CD4-positive, CD25-positive, alpha-beta regulatory T cell (primary cell): ENCODE measurements around the gene SRPK1. TPM values are rescaled to one million over a fixed set of nuclear protein-coding genes. Genes with fewer than 3 reads are reported as not detected.

Source experiments
- ATAC-seq, 2 donors: fragments of 150-1000 bp; cut with Tn5 transposase; one replicate each; pipeline ENCODE4 v1.10.0; 2021; ENCODE audit warnings: low read depth in 2 of 2, moderate number of reproducible peaks in 2 of 2, moderate library complexity in 1 of 2
- DNase-seq, 3 donors: peaks; one replicate each; pipeline versions ENCODE4 v3.0.0 to v3.0.0-alpha.2; 2012 to 2022; ENCODE audit warnings: mixed read lengths in 1 of 3
- H3K27ac ChIP-seq: one replicate; pipeline ENCODE4 v1.7.0; 2013; ENCODE audit warnings: mild to moderate bottlenecking, low read length; ENCODE audit not compliant: insufficient read depth, poor library complexity, severe bottlenecking
- H3K27me3 ChIP-seq: one replicate; pipeline ENCODE4 v1.7.0; 2013; ENCODE audit warnings: low read length; ENCODE audit not compliant: control insufficient read depth, insufficient read depth
- H3K36me3 ChIP-seq: one replicate; pipeline ENCODE4 v1.7.0; 2013; ENCODE audit warnings: mild to moderate bottlenecking, low read length, moderate library complexity; ENCODE audit not compliant: control insufficient read depth, insufficient read depth
- H3K4me1 ChIP-seq: 2 replicates; pipeline ENCODE4 v1.7.0; 2013; ENCODE audit warnings: mild to moderate bottlenecking, low read length; ENCODE audit not compliant: insufficient read depth, control insufficient read depth, poor library complexity, severe bottlenecking
- H3K4me3 ChIP-seq: one replicate; pipeline ENCODE4 v1.7.0; 2013; ENCODE audit warnings: low read depth, mild to moderate bottlenecking, low read length, moderate library complexity
- H3K9me3 ChIP-seq, 2 experiments: 1 replicate in 1 of 2; 2 replicates in 1 of 2; pipeline ENCODE4 v1.7.0; 2013; ENCODE audit warnings: low read length in 2 of 2, mild to moderate bottlenecking in 1 of 2, moderate library complexity in 1 of 2; ENCODE audit not compliant: control insufficient read depth in 2 of 2
- H3K27ac Mint-ChIP-seq, 3 donors: one replicate each; pipeline ENCODE4 v1.8.0; 2020 to 2022; ENCODE audit warnings: mild to moderate bottlenecking in 3 of 3, mixed read lengths in 3 of 3, moderate library complexity in 2 of 3
- H3K27me3 Mint-ChIP-seq: one replicate; pipeline ENCODE4 v1.8.0; 2022; ENCODE audit warnings: mild to moderate bottlenecking, mixed read lengths
- H3K36me3 Mint-ChIP-seq: one replicate; pipeline ENCODE4 v1.8.0; 2020; ENCODE audit warnings: mixed read lengths
- H3K4me1 Mint-ChIP-seq, 4 donors: one replicate each; pipeline ENCODE4 v1.8.0; 2020 to 2022; ENCODE audit warnings: mixed read lengths in 4 of 4, mild to moderate bottlenecking in 1 of 4
- H3K4me3 Mint-ChIP-seq, 4 donors: one replicate each; pipeline ENCODE4 v1.8.0; 2020 to 2022; ENCODE audit warnings: mild to moderate bottlenecking in 4 of 4, mixed read lengths in 4 of 4, moderate library complexity in 3 of 4
- H3K9me3 Mint-ChIP-seq, 7 donors: one replicate each; pipeline ENCODE4 v1.8.0; 2020 to 2022; ENCODE audit warnings: mixed read lengths in 7 of 7, mild to moderate bottlenecking in 3 of 7, moderate library complexity in 2 of 7
- polyA plus RNA-seq, 4 donors: library from polyadenylated mRNA; unstranded; fragments of 300-500 nt; fragmentation: Illumina TruSeq; gene quantifications; one replicate each; pipeline ENCODE4 v1.2.3, GENCODE V29; 2021
- total RNA-seq: library from RNA; stranded (reverse); gene quantifications from one replicate; pipeline ENCODE4 v1.2.3, GENCODE V29; 2022

The SRPK1 gene
- total and polyA plus RNA-seq, 5 donors from 2014 or later = 47.0 to 65.4 (median 54.7) TPM

DNA sequence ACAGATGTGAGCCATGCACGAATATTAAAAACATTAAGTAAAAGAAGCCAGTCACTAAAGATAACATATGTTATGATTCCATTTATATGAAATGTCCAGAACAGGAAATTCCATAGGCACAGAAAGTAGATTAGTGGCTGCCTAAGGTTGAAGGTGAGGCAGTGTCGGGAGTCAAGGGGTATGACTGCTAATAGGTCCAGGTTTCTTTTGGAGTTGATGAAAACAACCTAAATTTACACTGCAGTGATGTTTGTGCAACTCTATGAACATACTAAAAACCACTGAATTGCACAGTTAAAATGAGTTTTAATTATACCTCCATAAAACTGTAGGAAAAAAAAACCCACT lies 14.4 kb downstream of the SRPK1 start:
- Histone ChIP-seq H3K27me3 (no peaks in the 10 kb centered on the region), H3K4me1 (peaks cover 5% of the 10 kb centered on the region), H3K9me3 (peaks cover 3 to 17% of the 10 kb centered on the region in 2 experiments), H3K27ac (no peak overlapping the region), H3K4me3 (no peak overlapping the region), H3K36me3 (peaks cover 26% of the 10 kb centered on the region)
- Mint-ChIP-seq H3K4me3 (no peak overlapping the region), H3K9me3 (peaks cover 0 to 25% (median 4%) of the 10 kb centered on the region in 7 donors), H3K36me3 (peaks cover 35% of the 10 kb centered on the region), H3K27ac (no peak overlapping the region), H3K27me3 (no peaks in the 10 kb centered on the region), H3K4me1 (peaks cover 22 to 27% (median 25%) of the 10 kb centered on the region in 4 donors)
- ATAC-seq (no peak), DNase-seq (no peak)

DNA sequence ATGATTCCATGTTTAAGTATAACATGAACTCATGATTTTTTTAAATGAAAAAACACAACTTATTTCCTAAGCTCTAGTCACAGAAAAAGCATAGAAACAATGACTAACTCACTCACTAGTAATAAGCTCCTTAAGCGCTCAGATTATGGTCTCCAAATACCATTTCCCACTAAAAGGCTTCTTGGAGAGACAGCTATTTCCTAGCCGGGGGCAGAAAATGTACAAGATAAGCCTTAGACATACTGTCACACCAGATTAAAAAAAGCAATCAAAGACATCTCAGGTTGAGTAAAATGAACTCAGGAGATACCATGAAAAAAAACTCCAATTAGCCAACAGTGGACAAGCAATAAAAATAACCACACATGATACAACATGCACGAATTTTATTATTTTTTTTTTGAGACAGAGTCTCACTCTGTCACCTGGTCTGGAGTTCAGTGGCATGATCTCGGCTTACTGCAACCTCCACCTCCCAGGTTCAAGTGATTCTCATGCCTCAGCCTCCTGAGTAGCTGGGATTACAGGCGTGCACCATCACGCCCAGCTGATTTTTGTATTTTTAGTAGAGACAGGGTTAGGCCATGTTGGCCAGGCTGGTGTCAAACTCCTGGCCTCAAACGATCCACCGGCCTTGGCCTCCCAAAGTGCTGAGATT lies 14.9 kb downstream of the SRPK1 start:
- peaks cover 26% of the 10 kb centered on the region for H3K36me3 ChIP-seq
- H3K4me3 ChIP-seq = no peak overlapping the region
- H3K27ac Mint-ChIP-seq = peak overlapping the region in 1 of 3 donors; percentile 12
- H3K9me3 ChIP-seq = peaks cover 3 to 17% of the 10 kb centered on the region in 2 experiments
- DNase-seq = no peak
- no peaks in the 10 kb centered on the region for H3K27me3 Mint-ChIP-seq
- peaks cover 0 to 23% (median 2%) of the 10 kb centered on the region in 7 donors for H3K9me3 Mint-ChIP-seq
- no peak for ATAC-seq
- no peak overlapping the region for H3K27ac ChIP-seq
- no peaks in the 10 kb centered on the region for H3K27me3 ChIP-seq
- peaks cover 31% of the 10 kb centered on the region for H3K36me3 Mint-ChIP-seq
- H3K4me1 ChIP-seq = peaks cover 5% of the 10 kb centered on the region
- H3K4me3 Mint-ChIP-seq = no peak overlapping the region
- peaks cover 22 to 28% (median 26%) of the 10 kb centered on the region in 4 donors for H3K4me1 Mint-ChIP-seq

DNA sequence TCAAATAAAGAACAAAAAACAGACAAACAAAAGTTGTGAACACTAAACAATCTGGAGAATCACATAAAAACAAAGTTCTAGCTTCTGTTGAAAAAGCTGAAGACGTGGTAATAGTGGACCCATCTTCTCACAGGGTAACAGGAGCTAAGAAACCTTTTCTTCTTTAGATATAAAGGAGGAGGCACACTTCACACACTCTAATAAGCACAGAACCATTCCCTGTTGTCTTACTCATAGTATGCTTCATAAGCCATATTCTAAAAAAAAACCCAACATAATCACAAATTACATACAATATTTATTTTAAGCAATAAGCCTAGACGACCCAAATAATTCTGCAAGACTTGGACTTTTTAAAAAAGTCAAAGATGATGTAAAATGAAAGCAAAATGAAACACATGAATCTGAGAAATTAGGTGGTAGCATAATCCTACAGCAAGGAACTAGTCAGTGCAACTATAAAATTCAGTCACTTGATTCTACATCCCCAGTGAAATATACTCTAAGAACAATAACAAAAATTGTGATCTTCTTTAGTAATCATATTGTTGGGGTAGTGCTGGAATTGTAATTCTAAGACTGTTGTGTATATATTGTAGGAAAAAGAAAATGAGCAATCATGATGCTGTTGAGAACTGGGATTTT lies 15.6 kb downstream of the SRPK1 start:
- H3K27me3 Mint-ChIP-seq = no peaks in the 10 kb centered on the region
- Histone ChIP-seq H3K27ac (no peak overlapping the region), H3K4me1 (peaks cover 5% of the 10 kb centered on the region), H3K9me3 (peaks cover 3 to 17% of the 10 kb centered on the region in 2 experiments), H3K27me3 (no peaks in the 10 kb centered on the region), H3K36me3 (peaks cover 23% of the 10 kb centered on the region), H3K4me3 (no peak overlapping the region)
- H3K4me1 Mint-ChIP-seq = peaks cover 27 to 29% (median 27%) of the 10 kb centered on the region in 4 donors
- H3K9me3 Mint-ChIP-seq = peaks cover 0 to 18% (median 2%) of the 10 kb centered on the region in 7 donors
- DNase-seq = no peak
- peaks cover 32% of the 10 kb centered on the region for H3K36me3 Mint-ChIP-seq
- H3K27ac Mint-ChIP-seq = peak overlapping the region in 1 of 3 donors; percentile 12
- ATAC-seq = no peak
- H3K4me3 Mint-ChIP-seq = no peak overlapping the region

DNA sequence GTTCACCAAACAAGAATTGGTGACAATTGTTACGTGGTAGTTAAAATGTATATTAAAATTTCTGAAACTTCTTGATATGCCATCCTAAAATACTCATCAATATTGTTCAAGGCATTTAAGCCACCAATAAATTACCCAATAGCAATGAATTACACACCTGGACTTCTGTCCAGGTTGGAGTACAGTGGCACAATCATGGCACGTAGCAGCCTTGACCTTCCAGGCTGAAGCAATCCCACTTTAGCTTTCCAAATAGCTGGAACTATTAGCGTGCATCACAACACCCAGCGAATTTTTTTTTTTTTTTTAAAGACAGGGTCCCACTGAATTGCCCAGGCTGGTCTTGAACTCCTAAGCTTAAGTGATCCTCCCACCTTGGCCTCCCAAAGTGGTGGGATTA lies 17.2 kb downstream of the SRPK1 start:
- Histone ChIP-seq H3K27ac (no peak overlapping the region), H3K36me3 (peaks cover 22% of the 10 kb centered on the region), H3K4me3 (no peak overlapping the region), H3K4me1 (peaks cover 5% of the 10 kb centered on the region), H3K27me3 (no peaks in the 10 kb centered on the region), H3K9me3 (peaks cover 0 to 5% of the 10 kb centered on the region in 2 experiments)
- Mint-ChIP-seq H3K9me3 (peaks cover 0 to 7% (median 3%) of the 10 kb centered on the region in 7 donors), H3K27me3 (no peaks in the 10 kb centered on the region), H3K27ac (no peak overlapping the region), H3K36me3 (peaks cover 29% of the 10 kb centered on the region), H3K4me3 (no peak overlapping the region), H3K4me1 (peaks cover 27 to 34% (median 31%) of the 10 kb centered on the region in 4 donors)
- no peak for ATAC-seq
- DNase-seq = no peak

DNA sequence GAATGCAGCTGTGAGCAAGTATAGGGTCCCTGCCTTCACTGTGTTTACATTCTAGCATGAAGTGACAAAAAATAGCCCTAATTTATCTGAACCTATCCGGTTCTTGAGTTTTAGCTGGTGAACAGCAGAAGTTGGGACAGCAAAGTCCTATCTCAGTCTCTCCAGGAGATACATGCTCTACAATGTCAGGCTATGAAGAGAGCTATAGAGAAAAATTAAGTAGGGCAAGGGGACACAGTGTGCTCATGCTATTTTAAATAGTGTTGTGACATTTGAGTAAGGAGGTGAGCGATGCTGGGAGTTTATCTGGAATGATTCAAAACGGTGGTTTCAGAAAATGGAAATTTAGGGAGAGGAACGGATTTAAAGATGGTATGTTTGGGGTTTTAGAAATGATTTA lies 20.4 kb downstream of the SRPK1 start:
- H3K4me3 ChIP-seq = no peak overlapping the region
- DNase-seq (no peak), ATAC-seq (no peak)
- H3K27me3 Mint-ChIP-seq = no peaks in the 10 kb centered on the region
- no peaks in the 10 kb centered on the region for H3K9me3 ChIP-seq
- no peaks in the 10 kb centered on the region for H3K4me1 ChIP-seq
- H3K27ac ChIP-seq = no peak overlapping the region
- peaks cover 31% of the 10 kb centered on the region for H3K36me3 Mint-ChIP-seq
- peak overlapping the region in 2 of 3 donors; percentile 53 to 91 for H3K27ac Mint-ChIP-seq
- H3K4me3 Mint-ChIP-seq = no peak overlapping the region
- H3K9me3 Mint-ChIP-seq = peaks cover 0 to 2% (median 0%) of the 10 kb centered on the region in 7 donors
- H3K36me3 ChIP-seq = peaks cover 17% of the 10 kb centered on the region
- peaks cover 5 to 38% (median 30%) of the 10 kb centered on the region in 4 donors for H3K4me1 Mint-ChIP-seq
- H3K27me3 ChIP-seq = no peaks in the 10 kb centered on the region

DNA sequence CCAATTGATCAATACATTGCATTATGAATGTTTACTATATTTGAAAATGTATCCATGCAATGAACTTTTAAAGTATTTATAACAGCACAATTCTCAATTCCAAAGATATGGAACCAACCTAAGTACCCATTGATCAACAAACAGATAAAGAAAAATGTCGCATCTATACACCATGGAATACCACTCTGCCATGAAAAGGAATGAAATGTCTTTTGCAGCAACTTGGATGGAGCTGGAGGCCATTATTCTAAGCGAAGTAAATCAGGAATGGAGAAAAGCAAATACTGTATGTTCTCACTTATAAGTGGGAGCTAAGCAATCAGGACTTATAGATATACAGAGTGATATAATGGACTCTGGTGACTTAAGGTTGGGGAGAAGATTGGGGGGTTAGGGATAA lies 22.9 kb downstream of the SRPK1 start:
- Mint-ChIP-seq H3K4me3 (no peak overlapping the region), H3K36me3 (peaks cover 28% of the 10 kb centered on the region), H3K9me3 (peaks cover 0 to 2% (median 0%) of the 10 kb centered on the region in 7 donors), H3K27ac (no peak overlapping the region), H3K27me3 (no peaks in the 10 kb centered on the region), H3K4me1 (peaks cover 9 to 50% (median 35%) of the 10 kb centered on the region in 4 donors)
- ATAC-seq = no peak
- Histone ChIP-seq H3K9me3 (no peaks in the 10 kb centered on the region), H3K4me3 (no peak overlapping the region), H3K36me3 (peaks cover 10% of the 10 kb centered on the region), H3K27ac (no peak overlapping the region), H3K27me3 (no peaks in the 10 kb centered on the region), H3K4me1 (no peaks in the 10 kb centered on the region)
- no peak for DNase-seq

DNA sequence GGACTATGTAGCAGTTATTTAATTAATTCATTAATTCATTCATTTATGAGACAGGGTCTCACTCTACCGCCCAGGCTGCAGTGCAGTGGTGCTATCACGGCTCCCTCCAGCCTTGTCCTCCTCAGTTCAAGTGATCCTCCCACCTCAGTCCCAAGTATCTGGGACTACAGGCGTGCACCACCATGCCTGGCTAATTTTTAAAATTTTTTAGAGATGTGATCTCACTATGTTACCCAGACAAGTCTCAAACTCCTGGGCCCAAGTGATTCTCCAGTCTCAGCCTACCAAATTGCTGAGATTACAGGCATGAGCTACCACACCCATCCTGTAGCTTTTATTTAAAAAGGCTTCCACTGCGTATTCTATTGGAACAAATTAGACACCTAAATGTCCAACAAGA lies 23.4 kb downstream of the SRPK1 start:
- peaks cover 9 to 48% (median 37%) of the 10 kb centered on the region in 4 donors for H3K4me1 Mint-ChIP-seq
- Histone ChIP-seq H3K4me1 (no peaks in the 10 kb centered on the region), H3K27me3 (no peaks in the 10 kb centered on the region), H3K36me3 (peaks cover 5% of the 10 kb centered on the region), H3K27ac (no peak overlapping the region), H3K9me3 (no peaks in the 10 kb centered on the region), H3K4me3 (no peak overlapping the region)
- H3K27me3 Mint-ChIP-seq = no peaks in the 10 kb centered on the region
- no peak for ATAC-seq
- no peak overlapping the region for H3K4me3 Mint-ChIP-seq
- no peak overlapping the region for H3K27ac Mint-ChIP-seq
- DNase-seq = no peak
- H3K9me3 Mint-ChIP-seq = peaks cover 0 to 2% (median 0%) of the 10 kb centered on the region in 7 donors
- peaks cover 31% of the 10 kb centered on the region for H3K36me3 Mint-ChIP-seq
